Stimulated activated CD8-positive, alpha-beta memory T cell treated with anti-CD3 and anti-CD28 coated beads, Interleukin-4, amount 100 ng/mL, for 48 hours (primary cell): ENCODE measurements around the gene CCR9.
"Not testable (repeated sequence)": the region's sequence is repeated elsewhere in the genome, so short reads cannot be mapped to it uniquely, and the experiment has no call there.

Source experiments
- DNase-seq: peaks from one replicate; pipeline ENCODE4 v3.0.0-alpha.2; 2020

CCR9 gene

DNA sequence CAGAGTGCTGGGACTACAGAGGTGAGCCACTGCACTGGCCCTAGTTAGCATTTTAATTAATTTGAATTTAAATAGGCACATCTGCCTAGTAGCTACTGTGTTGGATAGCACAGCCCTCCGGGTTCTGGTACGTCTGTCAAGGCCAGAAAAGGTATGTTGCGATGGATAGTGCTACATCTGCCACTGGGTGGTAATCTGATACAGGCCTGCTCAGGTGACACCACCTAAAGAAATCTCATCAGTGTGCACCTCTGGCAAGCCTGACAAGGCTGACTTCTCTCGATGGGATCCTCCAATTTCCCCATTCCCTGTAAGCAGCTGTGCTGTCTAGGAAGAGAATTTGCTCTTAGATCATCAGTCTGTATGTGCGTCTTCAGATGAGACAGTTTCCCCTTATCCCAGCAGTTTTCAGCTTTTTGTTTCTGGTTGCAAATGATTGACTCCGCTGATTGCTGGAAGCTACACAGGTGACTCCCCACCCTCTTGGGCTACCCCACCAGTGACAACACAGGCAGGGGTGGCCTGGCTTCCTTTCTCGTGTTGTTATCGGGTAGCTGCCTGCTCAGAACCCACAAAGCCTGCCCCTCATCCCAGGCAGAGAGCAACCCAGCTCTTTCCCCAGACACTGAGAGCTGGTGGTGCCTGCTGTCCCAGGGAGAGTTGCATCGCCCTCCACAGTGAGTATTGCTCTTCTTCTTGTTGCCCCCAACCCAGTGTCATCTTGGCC, at the start of gene CCR9:
TSS of gene CCR9 (plus strand) at position 565 of the 727 bp plus-strand sequence. CDS start 8,391 bp downstream, outside the sequence.
- no peak for DNase-seq

GRCh38 chr3:45838466-45838865, 47.9 kb upstream of the CCR9 start:
- no peak for DNase-seq

- no peak for DNase-seq
These were observed 45.0 kb upstream of the CCR9 start for GRCh38 chr3:45841420-45841756.

- DNase-seq = peak; percentile 91
These were observed 44.4 kb upstream of the CCR9 start, which contains the start of gene LZTFL1 for GRCh38 chr3:45841757-45842491. Gene LZTFL1 (minus strand): TSS chr3:45842119. CDS start chr3:45841991, 128 bp downstream.

- DNase-seq = no peak
These were observed 43.3 kb upstream of the CCR9 start for GRCh38 chr3:45842851-45843625.

DNA sequence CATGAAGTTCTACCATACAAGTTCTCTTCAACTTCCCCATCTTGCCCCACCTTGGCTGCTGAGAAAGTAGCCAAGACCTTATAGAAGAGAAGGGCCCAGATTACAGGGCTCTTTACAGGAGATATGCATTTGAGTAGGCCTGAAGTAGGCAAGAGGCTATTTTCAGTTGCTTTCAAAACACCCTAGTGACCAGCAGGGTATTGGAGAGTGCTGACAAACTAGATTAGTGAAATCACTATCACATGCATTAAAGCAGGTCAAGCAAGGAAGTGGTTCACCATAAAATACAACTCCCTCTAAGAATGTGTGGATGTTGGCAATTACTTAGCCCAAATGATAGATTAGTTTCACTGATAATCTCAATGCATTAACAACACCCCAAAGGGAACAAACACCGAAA, 41.7 kb upstream of the CCR9 start:
- DNase-seq = no peak

DNA sequence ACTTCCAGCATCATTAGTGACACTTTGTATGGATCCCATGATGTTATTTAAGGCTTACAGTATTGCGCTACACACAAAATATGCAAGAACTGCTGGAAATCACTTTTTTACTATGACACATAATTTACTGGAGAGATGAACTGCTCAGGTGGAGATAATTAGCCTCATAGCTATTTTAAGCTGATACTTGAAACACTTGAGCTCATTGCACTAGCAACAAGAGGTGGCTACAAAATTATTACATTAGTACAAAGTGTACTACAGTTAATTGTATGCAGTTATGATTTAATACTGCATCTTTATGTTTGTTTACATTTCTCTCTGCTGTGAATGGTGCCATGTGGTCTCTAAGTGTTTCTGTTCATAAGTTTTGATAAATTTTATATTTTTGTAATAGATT, 38.0 kb upstream of the CCR9 start:
- no peak for DNase-seq

GRCh38 chr3:45852828-45853227, 33.5 kb upstream of the CCR9 start:
- DNase-seq = no peak

DNA sequence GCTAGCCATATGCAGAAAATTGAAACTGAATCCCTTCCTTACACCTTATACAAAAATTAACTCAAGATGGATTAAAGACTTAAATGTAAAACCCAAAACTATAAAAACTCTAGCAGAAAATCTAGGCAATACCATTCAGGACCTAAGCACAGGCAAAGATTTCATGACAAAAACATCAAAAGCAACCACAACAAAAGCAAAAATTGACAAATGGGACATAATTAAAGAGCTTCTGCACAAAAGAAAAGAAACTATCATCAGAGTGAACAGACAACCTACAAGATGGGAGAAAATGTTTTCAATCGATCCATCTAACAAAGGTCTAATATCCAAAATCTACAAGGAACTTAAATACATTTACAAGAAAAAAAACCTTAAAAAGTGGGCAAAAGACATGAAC, 30.0 kb upstream of the CCR9 start:
- DNase-seq = not testable (repeated sequence)

GRCh38 chr3:45857024-45857423, 29.3 kb upstream of the CCR9 start:
- not testable (repeated sequence) for DNase-seq

DNA sequence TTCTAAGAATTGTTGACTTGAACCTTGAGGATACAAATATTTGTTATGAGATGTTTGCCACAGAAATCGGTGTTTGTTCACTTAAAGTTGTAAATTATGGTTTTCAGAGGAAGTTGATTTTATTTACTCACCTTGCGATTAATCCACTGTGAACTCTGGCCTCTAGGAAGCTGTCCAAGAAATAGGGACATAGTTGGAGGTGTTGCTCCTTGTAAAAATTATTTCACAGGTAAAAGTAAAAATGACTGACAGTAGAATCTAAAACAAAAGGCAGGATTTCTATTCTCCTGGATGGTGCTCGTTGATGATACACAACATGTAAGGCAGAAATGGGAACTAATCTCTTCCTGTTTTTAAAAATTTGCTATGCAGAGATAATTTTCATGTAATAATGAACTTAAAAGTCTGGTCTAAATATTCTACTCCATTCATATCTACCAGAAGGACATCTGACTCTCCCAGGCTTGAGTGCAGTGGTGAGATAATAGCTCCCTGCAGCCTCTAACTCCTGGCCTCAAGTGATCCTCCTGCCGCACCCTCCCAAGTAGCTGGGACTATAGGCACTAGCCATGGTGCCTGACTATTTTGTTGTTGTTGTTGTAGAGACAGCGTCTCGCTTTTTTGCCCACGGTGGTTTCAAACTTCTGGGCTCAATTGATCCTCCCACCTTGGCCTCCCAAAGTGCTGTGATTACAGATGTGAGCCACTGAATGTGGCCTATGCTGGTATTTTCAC, 27.4 kb upstream of the CCR9 start:
- DNase-seq = no peak

- no peak for DNase-seq
These were observed 25.9 kb upstream of the CCR9 start for GRCh38 chr3:45860481-45860880.

DNA sequence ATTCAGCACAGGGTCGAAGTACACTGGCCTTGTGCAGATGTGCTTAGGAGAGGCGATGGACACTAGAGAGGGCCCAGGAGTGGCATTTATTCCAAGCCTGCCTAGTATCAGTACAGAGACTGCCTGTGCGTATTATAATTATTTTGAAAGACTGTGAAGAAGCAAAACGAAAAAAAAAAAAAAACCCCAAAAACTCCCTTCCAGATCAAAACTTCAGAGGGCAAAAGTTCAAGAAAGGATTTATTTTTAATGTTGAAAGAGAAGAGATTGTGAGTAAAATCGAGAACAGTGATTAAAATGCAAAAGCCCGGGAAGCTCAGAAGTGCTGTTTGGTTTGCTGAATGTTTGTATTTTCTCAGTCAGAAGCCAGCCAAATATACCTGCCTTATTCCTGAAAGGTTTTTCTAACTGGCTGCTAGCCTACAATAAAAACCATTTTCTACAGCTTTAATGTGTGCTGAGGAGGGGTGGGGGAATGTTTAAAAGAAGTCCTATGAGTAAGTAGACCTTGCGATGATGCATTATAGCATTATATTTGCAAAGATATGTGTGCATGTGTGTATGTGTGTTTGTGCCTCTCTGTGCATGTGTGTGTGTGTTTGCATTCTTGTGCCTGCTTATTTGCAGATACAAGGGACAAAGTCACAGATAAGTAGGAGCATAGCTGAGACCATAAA, 25.2 kb upstream of the CCR9 start:
- no peak for DNase-seq

GRCh38 chr3:45864760-45865519, 21.4 kb upstream of the CCR9 start:
- peak; percentile 46 for DNase-seq

GRCh38 chr3:45865563-45865962, 20.8 kb upstream of the CCR9 start:
- no peak for DNase-seq

DNA sequence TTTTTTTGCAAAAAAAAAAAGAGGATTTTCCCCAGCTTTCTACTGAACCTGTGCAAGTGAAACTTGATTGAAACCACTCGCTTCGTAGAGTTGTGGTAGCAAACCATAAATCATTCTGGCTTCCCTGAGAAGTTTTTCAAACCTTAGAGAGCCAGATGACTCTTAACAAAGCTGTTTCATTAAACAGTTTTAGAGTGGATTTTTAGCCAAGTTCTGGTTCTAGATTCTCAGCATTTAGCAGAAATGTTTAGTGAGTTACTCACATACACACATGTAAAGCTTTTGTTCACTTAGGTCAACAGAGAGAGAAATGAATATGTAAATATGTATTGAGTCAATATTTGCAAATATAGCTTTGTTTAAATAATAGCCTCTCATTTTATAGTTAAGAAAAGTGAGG, 18.1 kb upstream of the CCR9 start:
- no peak for DNase-seq

GRCh38 chr3:45868650-45869049, 17.7 kb upstream of the CCR9 start:
- no peak for DNase-seq

- DNase-seq = no peak
These were observed 16.7 kb upstream of the CCR9 start for GRCh38 chr3:45869638-45870037.

DNA sequence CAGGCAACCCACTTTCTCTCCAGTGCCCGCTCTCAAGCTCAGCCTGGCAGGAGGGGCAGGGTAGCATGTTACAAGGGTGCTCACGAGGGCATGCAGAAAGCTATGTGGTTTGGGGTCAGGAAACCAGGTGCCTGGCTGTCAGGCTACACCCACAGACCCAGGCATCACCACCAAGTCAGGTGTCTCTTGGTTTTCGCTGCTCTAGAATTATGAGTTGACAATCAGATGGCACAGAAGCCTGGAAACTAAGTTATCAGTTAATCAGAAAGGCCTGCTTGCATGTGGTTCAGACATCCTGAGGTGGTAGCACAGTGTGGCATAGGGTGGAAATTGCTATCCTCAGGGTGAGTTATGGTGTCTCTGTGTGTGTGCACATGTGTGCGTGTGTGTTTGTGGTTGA, 16.2 kb upstream of the CCR9 start:
- peak; percentile 64 for DNase-seq

DNA sequence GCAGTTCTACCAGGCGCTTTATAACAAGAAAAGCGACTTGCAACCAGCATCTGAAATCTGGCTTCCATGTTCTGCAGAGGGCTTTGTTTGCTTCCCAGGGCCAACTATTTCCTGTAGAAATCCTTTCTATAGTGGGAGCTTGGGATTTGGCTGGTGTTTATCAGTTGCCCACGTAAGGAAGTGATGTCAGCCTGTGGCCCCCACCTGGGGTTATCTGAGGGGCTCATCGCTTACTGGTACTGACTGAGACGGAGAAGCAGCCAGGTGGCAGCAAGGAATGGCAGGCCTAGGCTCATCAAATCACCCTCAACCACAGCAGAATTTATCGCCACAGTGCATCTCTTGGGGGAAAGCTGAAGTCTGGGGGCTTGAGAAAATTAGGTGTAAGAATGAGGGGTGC, 14.6 kb upstream of the CCR9 start:
- no peak for DNase-seq

- no peak for DNase-seq
These were observed 13.8 kb upstream of the CCR9 start for GRCh38 chr3:45872569-45872968.

DNA sequence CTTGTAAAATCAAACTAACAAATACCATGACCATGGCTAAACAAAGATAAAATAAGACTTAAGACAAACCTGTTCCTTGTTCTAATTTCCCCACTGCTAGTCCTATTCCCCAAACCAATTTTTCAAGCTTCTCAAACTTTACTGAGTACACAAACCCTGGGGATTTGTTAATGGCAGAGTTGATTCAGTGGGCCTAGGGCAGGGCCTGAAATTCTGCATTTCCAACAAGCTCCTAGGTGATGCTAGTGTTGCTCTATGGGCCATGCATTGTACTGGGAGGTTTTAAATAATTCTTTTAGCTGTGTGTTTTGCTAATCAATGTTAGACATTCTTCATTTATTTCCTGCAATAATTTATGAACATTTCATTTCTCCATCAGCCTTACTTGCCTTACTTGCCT, 13.3 kb upstream of the CCR9 start:
- no peak for DNase-seq
